ENCODE results near the gene WDR62.

Gene WDR62

DNA sequence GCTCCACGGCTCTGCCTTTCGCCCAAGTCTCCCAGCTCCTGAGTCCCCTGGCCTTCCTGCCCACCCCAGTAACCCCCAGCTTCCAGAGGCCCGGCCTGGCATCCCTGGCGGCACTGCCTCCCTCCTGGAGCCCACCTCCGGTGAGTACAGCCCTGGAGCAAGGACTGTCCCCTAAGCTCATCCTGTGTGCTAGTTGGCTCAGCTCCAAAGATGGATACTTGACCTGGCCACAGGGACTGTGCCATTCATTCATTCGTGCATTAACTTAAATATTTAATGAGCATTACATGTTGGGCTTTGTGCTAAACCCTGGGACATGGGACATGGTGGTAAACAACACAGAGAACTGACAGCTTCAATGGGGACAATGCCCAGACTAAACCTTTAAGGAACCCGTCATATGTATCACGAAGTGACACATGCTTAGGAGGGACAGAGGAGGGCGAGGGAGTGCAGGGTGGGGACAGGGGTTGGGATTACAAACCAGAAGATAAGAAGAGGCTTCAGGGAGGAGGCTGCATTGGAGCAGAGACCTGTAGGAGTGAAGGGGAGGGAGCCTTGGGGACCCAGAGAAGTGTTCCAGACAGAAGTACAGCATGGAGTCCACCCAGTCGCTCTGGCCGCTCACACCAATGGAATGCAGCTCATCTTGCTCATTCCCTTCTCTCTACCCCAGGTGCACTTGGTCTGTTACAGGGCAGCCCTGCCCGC is 49.3 kb downstream of the WDR62 start:
- TF ChIP-seq, protein P1, sequence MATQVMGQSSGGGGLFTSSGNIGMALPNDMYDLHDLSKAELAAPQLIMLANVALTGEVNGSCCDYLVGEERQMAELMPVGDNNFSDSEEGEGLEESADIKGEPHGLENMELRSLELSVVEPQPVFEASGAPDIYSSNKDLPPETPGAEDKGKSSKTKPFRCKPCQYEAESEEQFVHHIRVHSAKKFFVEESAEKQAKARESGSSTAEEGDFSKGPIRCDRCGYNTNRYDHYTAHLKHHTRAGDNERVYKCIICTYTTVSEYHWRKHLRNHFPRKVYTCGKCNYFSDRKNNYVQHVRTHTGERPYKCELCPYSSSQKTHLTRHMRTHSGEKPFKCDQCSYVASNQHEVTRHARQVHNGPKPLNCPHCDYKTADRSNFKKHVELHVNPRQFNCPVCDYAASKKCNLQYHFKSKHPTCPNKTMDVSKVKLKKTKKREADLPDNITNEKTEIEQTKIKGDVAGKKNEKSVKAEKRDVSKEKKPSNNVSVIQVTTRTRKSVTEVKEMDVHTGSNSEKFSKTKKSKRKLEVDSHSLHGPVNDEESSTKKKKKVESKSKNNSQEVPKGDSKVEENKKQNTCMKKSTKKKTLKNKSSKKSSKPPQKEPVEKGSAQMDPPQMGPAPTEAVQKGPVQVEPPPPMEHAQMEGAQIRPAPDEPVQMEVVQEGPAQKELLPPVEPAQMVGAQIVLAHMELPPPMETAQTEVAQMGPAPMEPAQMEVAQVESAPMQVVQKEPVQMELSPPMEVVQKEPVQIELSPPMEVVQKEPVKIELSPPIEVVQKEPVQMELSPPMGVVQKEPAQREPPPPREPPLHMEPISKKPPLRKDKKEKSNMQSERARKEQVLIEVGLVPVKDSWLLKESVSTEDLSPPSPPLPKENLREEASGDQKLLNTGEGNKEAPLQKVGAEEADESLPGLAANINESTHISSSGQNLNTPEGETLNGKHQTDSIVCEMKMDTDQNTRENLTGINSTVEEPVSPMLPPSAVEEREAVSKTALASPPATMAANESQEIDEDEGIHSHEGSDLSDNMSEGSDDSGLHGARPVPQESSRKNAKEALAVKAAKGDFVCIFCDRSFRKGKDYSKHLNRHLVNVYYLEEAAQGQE (IDR thresholded peaks at IDR 0.05; ENCODE audit: insufficient replicate concordance, low read depth) = no peak
- TF ChIP-seq POLR2AphosphoS5 (IDR thresholded peaks at IDR 0.05; ENCODE audit: low read depth) = no peak
- TF ChIP-seq SPI1 (IDR thresholded peaks at IDR 0.05; ENCODE audit: borderline replicate concordance, low read depth) = no peak
- TF ChIP-seq, protein P2, sequence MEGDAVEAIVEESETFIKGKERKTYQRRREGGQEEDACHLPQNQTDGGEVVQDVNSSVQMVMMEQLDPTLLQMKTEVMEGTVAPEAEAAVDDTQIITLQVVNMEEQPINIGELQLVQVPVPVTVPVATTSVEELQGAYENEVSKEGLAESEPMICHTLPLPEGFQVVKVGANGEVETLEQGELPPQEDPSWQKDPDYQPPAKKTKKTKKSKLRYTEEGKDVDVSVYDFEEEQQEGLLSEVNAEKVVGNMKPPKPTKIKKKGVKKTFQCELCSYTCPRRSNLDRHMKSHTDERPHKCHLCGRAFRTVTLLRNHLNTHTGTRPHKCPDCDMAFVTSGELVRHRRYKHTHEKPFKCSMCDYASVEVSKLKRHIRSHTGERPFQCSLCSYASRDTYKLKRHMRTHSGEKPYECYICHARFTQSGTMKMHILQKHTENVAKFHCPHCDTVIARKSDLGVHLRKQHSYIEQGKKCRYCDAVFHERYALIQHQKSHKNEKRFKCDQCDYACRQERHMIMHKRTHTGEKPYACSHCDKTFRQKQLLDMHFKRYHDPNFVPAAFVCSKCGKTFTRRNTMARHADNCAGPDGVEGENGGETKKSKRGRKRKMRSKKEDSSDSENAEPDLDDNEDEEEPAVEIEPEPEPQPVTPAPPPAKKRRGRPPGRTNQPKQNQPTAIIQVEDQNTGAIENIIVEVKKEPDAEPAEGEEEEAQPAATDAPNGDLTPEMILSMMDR (IDR thresholded peaks at IDR 0.05; ENCODE audit: insufficient read depth, low read length) = no peak
- TF ChIP-seq GABPA (IDR thresholded peaks at IDR 0.05; ENCODE audit: low read depth) = no peak
- H3K4me3 ChIP-seq (replicated peaks; ENCODE audit: insufficient read depth, low read length) = no peak overlapping the region
- no peak overlapping the region for H3K27ac ChIP-seq (replicated peaks)
- H3K27me3 ChIP-seq (ENCODE audit: insufficient read depth, poor library complexity, severe bottlenecking) = no peaks in the 10 kb centered on the region
- no peak for DNase-seq (ENCODE audit: low read depth in 1 of 2, low spot score in 1 of 2)

DNA sequence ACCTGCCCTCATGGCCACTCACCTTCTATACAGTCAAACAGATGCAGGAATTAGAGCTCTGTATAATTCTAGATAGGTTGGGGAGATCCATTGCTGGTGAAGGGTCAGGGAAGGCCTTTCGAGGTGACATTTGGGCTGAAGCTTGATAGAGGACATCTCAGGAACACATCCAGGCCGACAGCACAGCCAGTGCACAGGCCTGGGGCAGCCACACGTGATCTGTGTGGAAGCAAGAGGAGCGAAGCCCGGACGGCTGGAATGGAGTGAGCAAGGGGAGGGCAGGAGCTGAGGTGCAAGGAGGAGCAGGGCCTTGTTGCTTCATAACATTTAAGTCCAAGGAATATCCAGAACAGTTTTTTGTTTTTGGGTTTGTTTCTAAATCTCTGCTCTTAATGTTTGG is 51.7 kb downstream of the WDR62 start:
- no peaks in the 10 kb centered on the region for H3K27me3 ChIP-seq (ENCODE audit: insufficient read depth, poor library complexity, severe bottlenecking)
- H3K4me3 ChIP-seq (replicated peaks; ENCODE audit: insufficient read depth, low read length) = no peak overlapping the region
- TF ChIP-seq GABPA (IDR thresholded peaks at IDR 0.05; ENCODE audit: low read depth) (no peak), SPI1 (IDR thresholded peaks at IDR 0.05; ENCODE audit: borderline replicate concordance, low read depth) (no peak), POLR2AphosphoS5 (IDR thresholded peaks at IDR 0.05; ENCODE audit: low read depth) (no peak)
- TF ChIP-seq, protein P1 (IDR thresholded peaks at IDR 0.05; ENCODE audit: insufficient replicate concordance, low read depth) = no peak
- TF ChIP-seq, protein P2 (IDR thresholded peaks at IDR 0.05; ENCODE audit: insufficient read depth, low read length) = no peak
- no peak overlapping the region for H3K27ac ChIP-seq (replicated peaks)
- DNase-seq (ENCODE audit: low read depth in 1 of 2, low spot score in 1 of 2) = no peak

DNA sequence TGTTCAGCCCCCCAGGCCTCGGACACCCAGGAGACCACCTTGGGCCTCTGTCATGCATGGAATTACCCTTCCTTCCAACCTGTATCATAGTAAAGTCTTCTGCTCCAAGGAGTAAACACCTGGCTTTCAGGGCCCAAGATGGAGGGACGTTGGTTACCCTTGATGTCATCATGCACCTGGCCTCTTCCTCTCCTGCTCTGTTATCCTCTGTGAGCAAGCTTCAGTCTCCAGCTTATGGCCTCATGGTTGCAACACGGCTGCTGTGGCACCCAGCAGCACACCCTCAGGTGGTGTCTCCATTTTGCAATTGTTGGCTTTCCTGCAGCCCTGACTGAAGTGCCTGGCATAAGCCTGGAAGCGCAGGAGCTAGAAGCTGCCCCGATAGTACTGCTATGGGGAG is 52.3 kb downstream of the WDR62 start:
- Histone ChIP-seq H3K27ac (replicated peaks) (no peak overlapping the region), H3K4me3 (replicated peaks; ENCODE audit: insufficient read depth, low read length) (no peak overlapping the region), H3K27me3 (ENCODE audit: insufficient read depth, poor library complexity, severe bottlenecking) (no peaks in the 10 kb centered on the region)
- TF ChIP-seq GABPA (IDR thresholded peaks at IDR 0.05; ENCODE audit: low read depth) = no peak
- TF ChIP-seq SPI1 (IDR thresholded peaks at IDR 0.05; ENCODE audit: borderline replicate concordance, low read depth) = no peak
- no peak for TF ChIP-seq POLR2AphosphoS5 (IDR thresholded peaks at IDR 0.05; ENCODE audit: low read depth)
- TF ChIP-seq, protein P2 (IDR thresholded peaks at IDR 0.05; ENCODE audit: insufficient read depth, low read length) = no peak
- TF ChIP-seq, protein P1 (IDR thresholded peaks at IDR 0.05; ENCODE audit: insufficient replicate concordance, low read depth) = no peak
- no peak for DNase-seq (ENCODE audit: low read depth in 1 of 2, low spot score in 1 of 2)
